ENCODE measurements around the gene DENND5B. TPM values are rescaled to one million over a fixed set of nuclear protein-coding genes. Genes with fewer than 3 reads are reported as not detected.
A peak's percentile ranks its signal among the peaks of the same experiment; 100 is the strongest.

DENND5B gene
- total RNA-seq (ENCODE audit: low replicate concordance): 17.5 and 17.7 TPM in 2 replicates
- long read RNA-seq, partial matches to known transcripts: 1 of 7 reads
- long read RNA-seq, other reads (novel, unspliced or antisense): 6 of 7 reads

GRCh38 chr12:31590642-31591379 is at the start of gene DENND5B:
DENND5B (minus strand) TSS chr12:31591136; CDS start chr12:31590832, 304 bp downstream.
- Mint-ChIP-seq H3K4me3 (peak within 1 kb of the TSS; percentile 97), H3K27me3 (peaks cover 43% of the 10 kb centered on the region), H3K36me3 (peaks cover 15% of the 10 kb centered on the region), H3K27ac (peak within 1 kb of the TSS; percentile 94), H3K4me1 (ENCODE audit: unreplicated experiment) (peaks cover 5% of the 10 kb centered on the region), H3K9me3 (peaks cover 5% of the 10 kb centered on the region)
- DNase-seq (ENCODE audit: extremely low spot score, unreplicated experiment): peak; percentile 90
- TF ChIP-seq CTCF (conservative IDR thresholded peaks at IDR 0.05): no peak

GRCh38 chr12:31634620-31635019 is 43.7 kb upstream of the DENND5B start:
- H3K27me3 Mint-ChIP-seq: peaks cover 7% of the 10 kb centered on the region
- TF ChIP-seq CTCF (conservative IDR thresholded peaks at IDR 0.05): no peak
- H3K9me3 Mint-ChIP-seq: no peaks in the 10 kb centered on the region
- no peak overlapping the region for H3K4me3 Mint-ChIP-seq
- no peak overlapping the region for H3K27ac Mint-ChIP-seq
- no peak for DNase-seq (ENCODE audit: extremely low spot score, unreplicated experiment)
- no peaks in the 10 kb centered on the region for H3K36me3 Mint-ChIP-seq
- peaks cover 7% of the 10 kb centered on the region for H3K4me1 Mint-ChIP-seq (ENCODE audit: unreplicated experiment)

GRCh38 chr12:31633464-31633863 is 42.5 kb upstream of the DENND5B start:
- H3K27me3 Mint-ChIP-seq: peaks cover 7% of the 10 kb centered on the region
- H3K27ac Mint-ChIP-seq: no peak overlapping the region
- no peak for TF ChIP-seq CTCF (conservative IDR thresholded peaks at IDR 0.05)

GRCh38 chr12:31631809-31632208 is 40.9 kb upstream of the DENND5B start:
- Mint-ChIP-seq H3K27me3 (peaks cover 7% of the 10 kb centered on the region), H3K4me1 (ENCODE audit: unreplicated experiment) (peaks cover 12% of the 10 kb centered on the region), H3K4me3 (no peak overlapping the region), H3K9me3 (no peaks in the 10 kb centered on the region), H3K27ac (no peak overlapping the region), H3K36me3 (no peaks in the 10 kb centered on the region)
- no peak for DNase-seq (ENCODE audit: extremely low spot score, unreplicated experiment)
- TF ChIP-seq CTCF (conservative IDR thresholded peaks at IDR 0.05): no peak

More at GRCh38 chr12:31633464-31633863, 42.5 kb upstream of the DENND5B start:
- Mint-ChIP-seq H3K9me3 (no peaks in the 10 kb centered on the region), H3K36me3 (no peaks in the 10 kb centered on the region), H3K4me1 (ENCODE audit: unreplicated experiment) (peaks cover 12% of the 10 kb centered on the region), H3K4me3 (no peak overlapping the region)
- DNase-seq (ENCODE audit: extremely low spot score, unreplicated experiment): no peak

- Mint-ChIP-seq H3K9me3 (no peaks in the 10 kb centered on the region), H3K4me3 (no peak overlapping the region), H3K27ac (no peak overlapping the region), H3K4me1 (ENCODE audit: unreplicated experiment) (peaks cover 7% of the 10 kb centered on the region), H3K27me3 (peaks cover 7% of the 10 kb centered on the region), H3K36me3 (no peaks in the 10 kb centered on the region)
- TF ChIP-seq CTCF (conservative IDR thresholded peaks at IDR 0.05): no peak
- DNase-seq (ENCODE audit: extremely low spot score, unreplicated experiment): no peak
Observed at GRCh38 chr12:31631023-31631724, 40.2 kb upstream of the DENND5B start.
